Hepatocyte (in vitro differentiated cells): ENCODE measurements around the gene MAPKAP1. TPM values are rescaled to one million over a fixed set of nuclear protein-coding genes. Genes with fewer than 3 reads are reported as not detected.

Experiments
- DNase-seq: peaks from one replicate; pipeline ENCODE4 v3.0.0-alpha.2; 2016; ENCODE audit warnings: low spot score
- H2AFZ ChIP-seq: fragments of 200-600 bp; sonication (generic); 2 replicates; pipeline ENCODE4 v1.6.0; 2016; ENCODE audit warnings: antibody characterized with exemption, mild to moderate bottlenecking
- H3K27ac ChIP-seq: fragments of 200-600 bp; sonication (generic); 2 replicates; pipeline ENCODE4 v1.5.1; 2016; ENCODE audit warnings: mild to moderate bottlenecking
- H3K27me3 ChIP-seq: fragments of 200-600 bp; sonication (generic); 2 replicates; pipeline ENCODE4 v1.6.1; 2016
- H3K36me3 ChIP-seq: fragments of 200-600 bp; sonication (generic); replicated peaks from 2 replicates; pipeline ENCODE4 v1.5.1; 2016; ENCODE audit warnings: low read depth; ENCODE audit not compliant: insufficient read depth
- H3K4me1 ChIP-seq: fragments of 200-600 bp; sonication (generic); 2 replicates; pipeline ENCODE4 v1.5.1; 2016; ENCODE audit warnings: mild to moderate bottlenecking, moderate library complexity; ENCODE audit not compliant: insufficient read depth
- H3K4me2 ChIP-seq: fragments of 200-600 bp; sonication (generic); 2 replicates; pipeline ENCODE4 v1.6.0; 2016
- H3K4me3 ChIP-seq: fragments of 200-600 bp; sonication (generic); 2 replicates; pipeline ENCODE4 v1.5.1; 2016; ENCODE audit warnings: mild to moderate bottlenecking
- H3K79me2 ChIP-seq: fragments of 200-600 bp; sonication (generic); 2 replicates; pipeline ENCODE4 v1.6.0; 2017; ENCODE audit warnings: mild to moderate bottlenecking
- H3K9me2 ChIP-seq: fragments of 200-600 bp; sonication (generic); replicated peaks from 2 replicates; pipeline ENCODE4 v1.6.0; 2017; ENCODE audit warnings: mild to moderate bottlenecking; ENCODE audit not compliant: insufficient read depth
- H3K9me3 ChIP-seq: fragments of 200-600 bp; sonication (generic); 2 replicates; pipeline ENCODE4 v1.5.1; 2016; ENCODE audit warnings: low read depth, mild to moderate bottlenecking
- H4K20me1 ChIP-seq: fragments of 200-600 bp; sonication (generic); 2 replicates; pipeline ENCODE4 v1.6.0; 2016; ENCODE audit warnings: mild to moderate bottlenecking; ENCODE audit not compliant: insufficient read depth, poor library complexity, severe bottlenecking
- EZH2 ChIP-seq: fragments of 200-600 bp; sonication (generic); IDR thresholded peaks from 2 replicates; pipeline ENCODE4 v1.6.1; 2016; ENCODE audit warnings: antibody characterized with exemption, mild to moderate bottlenecking, borderline replicate concordance
- EZH2phosphoT487 ChIP-seq: fragments of 200-600 bp; sonication (generic); IDR thresholded peaks from one replicate; pipeline ENCODE4 v1.6.1; 2018; ENCODE audit warnings: antibody characterized with exemption, mild to moderate bottlenecking, low read depth, moderate library complexity; ENCODE audit not compliant: unreplicated experiment, severe bottlenecking
- WGBS: methylation state at CpG from one replicate; pipeline ENCODE4 v1.1.6; 2016; ENCODE audit warnings: low lambda C conversion rate; ENCODE audit errors: missing lambda C conversion rate; 5-methylcytosine and 5-hydroxymethylcytosine counted together
- polyA plus RNA-seq: library from polyadenylated mRNA; unstranded; fragments of >200 nt; fragmentation: Nextera tagmentation; extraction: Ambion mirVana; gene quantifications from 2 replicates; pipeline ENCODE4 v1.2.1, GENCODE V29; 2016
- total RNA-seq: library from RNA; depleted of rRNA; stranded (reverse); fragments of >200 nt; gene quantifications from 2 replicates; pipeline ENCODE4 v1.2.3, GENCODE V29; 2014
- TF ChIP-seq, protein P1 (sequence below): fragments of 200-600 bp; sonication (generic); IDR thresholded peaks from 2 replicates; pipeline ENCODE4 v1.5.1; 2016; ENCODE audit warnings: antibody characterized with exemption, mild to moderate bottlenecking; ENCODE audit not compliant: poor library complexity

The MAPKAP1 gene
- total and polyA plus RNA-seq, 2 experiments from 2014 or later: 74.5 to 79.4 TPM

DNA sequence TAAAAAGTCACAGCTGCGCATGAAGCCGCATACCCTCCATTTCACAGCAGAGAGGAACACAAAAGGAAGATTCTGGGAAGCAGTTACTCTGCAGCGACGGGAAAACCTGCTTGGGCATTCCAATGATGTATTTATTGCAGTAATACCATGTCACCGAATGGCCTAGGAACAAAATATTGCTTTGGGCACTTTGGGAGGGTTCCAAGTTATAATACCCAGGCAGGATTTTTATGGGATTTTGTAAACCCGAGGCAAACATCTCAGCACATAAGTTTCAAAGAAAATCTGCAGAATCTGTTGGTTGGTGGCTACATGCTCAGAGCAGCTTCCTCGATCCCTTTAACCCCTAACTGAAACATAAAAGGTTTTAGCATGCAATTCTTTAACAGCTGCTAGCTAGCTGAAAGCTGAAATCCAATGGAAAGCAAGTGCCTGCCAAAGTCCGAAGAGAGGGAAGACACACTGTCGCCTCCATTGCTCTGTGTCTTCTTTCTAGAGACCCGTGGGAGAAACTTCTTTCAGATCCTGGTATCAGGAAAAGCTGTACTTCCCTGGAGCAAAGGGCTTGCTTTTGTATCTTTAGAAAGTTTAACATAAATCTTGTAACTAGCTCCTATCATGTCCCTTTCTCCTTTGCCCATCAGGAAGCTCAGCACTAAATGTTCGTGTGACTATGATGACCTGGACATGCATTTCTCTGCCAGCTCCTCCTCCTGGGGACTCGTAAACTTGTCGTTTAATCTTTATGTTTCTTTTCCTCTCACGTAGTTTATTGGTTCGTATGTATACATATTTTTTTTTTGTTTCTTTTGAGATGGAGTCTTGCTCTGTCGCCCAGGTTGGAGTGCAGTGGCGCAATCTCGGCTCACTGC lies 195.0 kb downstream of the MAPKAP1 start:
- peak overlapping the region; percentile 57 for H3K27ac ChIP-seq
- TF ChIP-seq EZH2: no peak
- TF ChIP-seq, protein P1, sequence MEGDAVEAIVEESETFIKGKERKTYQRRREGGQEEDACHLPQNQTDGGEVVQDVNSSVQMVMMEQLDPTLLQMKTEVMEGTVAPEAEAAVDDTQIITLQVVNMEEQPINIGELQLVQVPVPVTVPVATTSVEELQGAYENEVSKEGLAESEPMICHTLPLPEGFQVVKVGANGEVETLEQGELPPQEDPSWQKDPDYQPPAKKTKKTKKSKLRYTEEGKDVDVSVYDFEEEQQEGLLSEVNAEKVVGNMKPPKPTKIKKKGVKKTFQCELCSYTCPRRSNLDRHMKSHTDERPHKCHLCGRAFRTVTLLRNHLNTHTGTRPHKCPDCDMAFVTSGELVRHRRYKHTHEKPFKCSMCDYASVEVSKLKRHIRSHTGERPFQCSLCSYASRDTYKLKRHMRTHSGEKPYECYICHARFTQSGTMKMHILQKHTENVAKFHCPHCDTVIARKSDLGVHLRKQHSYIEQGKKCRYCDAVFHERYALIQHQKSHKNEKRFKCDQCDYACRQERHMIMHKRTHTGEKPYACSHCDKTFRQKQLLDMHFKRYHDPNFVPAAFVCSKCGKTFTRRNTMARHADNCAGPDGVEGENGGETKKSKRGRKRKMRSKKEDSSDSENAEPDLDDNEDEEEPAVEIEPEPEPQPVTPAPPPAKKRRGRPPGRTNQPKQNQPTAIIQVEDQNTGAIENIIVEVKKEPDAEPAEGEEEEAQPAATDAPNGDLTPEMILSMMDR: no peak
- no peak for TF ChIP-seq EZH2phosphoT487
- no peak for DNase-seq

GRCh38 chr9:125510980-125511379 lies 196.0 kb downstream of the MAPKAP1 start:
- Histone ChIP-seq H3K79me2 (no peaks in the 10 kb centered on the region), H3K9me2 (no peaks in the 10 kb centered on the region), H3K4me1 (peaks cover 9% of the 10 kb centered on the region), H4K20me1 (peaks cover 2% of the 10 kb centered on the region), H2AFZ (no peak overlapping the region), H3K9me3 (no peaks in the 10 kb centered on the region), H3K27ac (peak overlapping the region; percentile 32), H3K4me2 (no peak overlapping the region), H3K27me3 (no peaks in the 10 kb centered on the region), H3K36me3 (no peaks in the 10 kb centered on the region), H3K4me3 (no peak overlapping the region)
- TF ChIP-seq, protein P1: no peak
- no peak for TF ChIP-seq EZH2phosphoT487
- TF ChIP-seq EZH2: no peak
- no peak for DNase-seq
- 86% methylated on average over 1 of the region's 1 CpG for WGBS

More for the DNA sequence above, 195.0 kb downstream of the MAPKAP1 start:
- Histone ChIP-seq H3K36me3 (no peaks in the 10 kb centered on the region), H3K4me2 (peak overlapping the region; percentile 60), H3K4me1 (peaks cover 9% of the 10 kb centered on the region), H3K9me2 (no peaks in the 10 kb centered on the region), H4K20me1 (peaks cover 2% of the 10 kb centered on the region), H2AFZ (no peak overlapping the region), H3K27me3 (no peaks in the 10 kb centered on the region), H3K4me3 (no peak overlapping the region), H3K79me2 (no peaks in the 10 kb centered on the region), H3K9me3 (no peaks in the 10 kb centered on the region)
- WGBS: 56% methylated on average over 18 of the region's 18 CpGs

DNA sequence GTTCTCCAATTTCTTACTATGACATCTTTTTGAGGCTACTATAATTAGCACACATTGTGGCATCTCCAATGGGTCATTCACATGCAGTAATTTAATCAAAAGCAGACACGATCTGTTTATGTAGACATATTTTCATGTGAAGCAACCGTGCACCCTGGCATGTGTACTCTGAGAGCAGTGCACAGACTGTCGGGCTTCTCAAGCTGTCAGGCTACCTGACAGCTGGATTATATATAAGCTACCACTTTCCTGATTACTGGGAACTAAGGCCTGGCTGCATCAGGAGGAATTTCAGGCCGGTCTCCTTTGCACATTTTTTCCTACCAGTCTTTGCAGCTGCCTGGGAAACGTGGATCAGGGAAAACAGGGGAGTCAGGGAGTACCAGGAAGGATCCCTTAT lies 197.5 kb downstream of the MAPKAP1 start:
- no peak for DNase-seq
- no peak overlapping the region for H3K4me2 ChIP-seq
- peak overlapping the region; percentile 22 for H3K27ac ChIP-seq

More for the DNA sequence above, 197.5 kb downstream of the MAPKAP1 start:
- H3K27me3 ChIP-seq: no peaks in the 10 kb centered on the region
- H3K79me2 ChIP-seq: no peaks in the 10 kb centered on the region
- H3K9me2 ChIP-seq: no peaks in the 10 kb centered on the region
- no peak for TF ChIP-seq EZH2phosphoT487
- TF ChIP-seq, protein P1: no peak
- TF ChIP-seq EZH2: no peak
- no peak overlapping the region for H2AFZ ChIP-seq
- no peaks in the 10 kb centered on the region for H3K36me3 ChIP-seq
- no peaks in the 10 kb centered on the region for H3K9me3 ChIP-seq
- H4K20me1 ChIP-seq: peaks cover 2% of the 10 kb centered on the region
- H3K4me3 ChIP-seq: no peak overlapping the region
- peaks cover 9% of the 10 kb centered on the region for H3K4me1 ChIP-seq
- 33% methylated on average over 5 of the region's 5 CpGs for WGBS
